T-helper 1 cell treated with Interleukin-12 subunit alpha and Interleukin-12 subunit beta and Interleukin-4 antibody, amounts not matched to agents 30 μg/mL and 1 μg/mL, for 36 hours (primary cell): Measurements from ENCODE around the gene SCFD2.

Experiments
- H3K27ac Mint-ChIP-seq: one replicate; pipeline ENCODE4 v1.8.0; 2021; ENCODE audit warnings: mild to moderate bottlenecking, mixed read lengths
- H3K27me3 Mint-ChIP-seq: one replicate; pipeline ENCODE4 v1.8.0; 2021; ENCODE audit warnings: low read depth, mixed read lengths
- H3K36me3 Mint-ChIP-seq: one replicate; pipeline ENCODE4 v1.8.0; 2021; ENCODE audit warnings: low read depth, mixed read lengths
- H3K4me1 Mint-ChIP-seq: one replicate; pipeline ENCODE4 v1.8.0; 2021; ENCODE audit warnings: low read depth, mixed read lengths
- H3K4me3 Mint-ChIP-seq: one replicate; pipeline ENCODE4 v1.8.0; 2021; ENCODE audit warnings: mild to moderate bottlenecking, moderate library complexity, mixed read lengths
- H3K9me3 Mint-ChIP-seq: one replicate; pipeline ENCODE4 v1.8.0; 2021; ENCODE audit warnings: mixed read lengths

The SCFD2 gene

GRCh38 chr4:52919461-52919860, 446.4 kb downstream of the SCFD2 start:
- Mint-ChIP-seq H3K4me1 (no peaks in the 10 kb centered on the region), H3K27ac (no peak overlapping the region), H3K36me3 (no peaks in the 10 kb centered on the region), H3K9me3 (no peaks in the 10 kb centered on the region), H3K4me3 (no peak overlapping the region), H3K27me3 (no peaks in the 10 kb centered on the region)

- H3K27me3 Mint-ChIP-seq, result no peaks in the 10 kb centered on the region
- no peaks in the 10 kb centered on the region for H3K36me3 Mint-ChIP-seq
- H3K4me3 Mint-ChIP-seq, result no peak overlapping the region
- H3K27ac Mint-ChIP-seq, result no peak overlapping the region
- no peaks in the 10 kb centered on the region for H3K9me3 Mint-ChIP-seq
- no peaks in the 10 kb centered on the region for H3K4me1 Mint-ChIP-seq
Observed at GRCh38 chr4:52917817-52918216, 448.0 kb downstream of the SCFD2 start.

GRCh38 chr4:52915730-52916300, 450.0 kb downstream of the SCFD2 start:
- Mint-ChIP-seq H3K4me1 (no peaks in the 10 kb centered on the region), H3K36me3 (no peaks in the 10 kb centered on the region), H3K27me3 (no peaks in the 10 kb centered on the region), H3K9me3 (no peaks in the 10 kb centered on the region), H3K27ac (no peak overlapping the region), H3K4me3 (no peak overlapping the region)

- no peaks in the 10 kb centered on the region for H3K4me1 Mint-ChIP-seq
- H3K9me3 Mint-ChIP-seq, result no peaks in the 10 kb centered on the region
- H3K27ac Mint-ChIP-seq, result no peak overlapping the region
- no peak overlapping the region for H3K4me3 Mint-ChIP-seq
- no peaks in the 10 kb centered on the region for H3K36me3 Mint-ChIP-seq
- H3K27me3 Mint-ChIP-seq, result no peaks in the 10 kb centered on the region
Observed at GRCh38 chr4:52915191-52915590, 450.7 kb downstream of the SCFD2 start.

- no peaks in the 10 kb centered on the region for H3K36me3 Mint-ChIP-seq
- no peak overlapping the region for H3K27ac Mint-ChIP-seq
- no peak overlapping the region for H3K4me3 Mint-ChIP-seq
- H3K9me3 Mint-ChIP-seq, result no peaks in the 10 kb centered on the region
- H3K4me1 Mint-ChIP-seq, result no peaks in the 10 kb centered on the region
- H3K27me3 Mint-ChIP-seq, result no peaks in the 10 kb centered on the region
Observed at GRCh38 chr4:52914051-52914605, 451.7 kb downstream of the SCFD2 start.

GRCh38 chr4:52912608-52913007, 453.3 kb downstream of the SCFD2 start:
- Mint-ChIP-seq H3K36me3 (no peaks in the 10 kb centered on the region), H3K27ac (no peak overlapping the region), H3K4me1 (no peaks in the 10 kb centered on the region), H3K9me3 (no peaks in the 10 kb centered on the region), H3K4me3 (no peak overlapping the region), H3K27me3 (no peaks in the 10 kb centered on the region)

GRCh38 chr4:52911684-52912294, 454.1 kb downstream of the SCFD2 start:
- Mint-ChIP-seq H3K9me3 (no peaks in the 10 kb centered on the region), H3K4me1 (no peaks in the 10 kb centered on the region), H3K36me3 (no peaks in the 10 kb centered on the region), H3K4me3 (no peak overlapping the region), H3K27ac (no peak overlapping the region), H3K27me3 (no peaks in the 10 kb centered on the region)

- no peaks in the 10 kb centered on the region for H3K36me3 Mint-ChIP-seq
- H3K27ac Mint-ChIP-seq, result no peak overlapping the region
- no peaks in the 10 kb centered on the region for H3K27me3 Mint-ChIP-seq
- H3K4me1 Mint-ChIP-seq, result no peaks in the 10 kb centered on the region
- H3K9me3 Mint-ChIP-seq, result no peaks in the 10 kb centered on the region
- no peak overlapping the region for H3K4me3 Mint-ChIP-seq
Observed at GRCh38 chr4:52910115-52910514, 455.7 kb downstream of the SCFD2 start.

- Mint-ChIP-seq H3K36me3 (peaks cover 2% of the 10 kb centered on the region), H3K9me3 (no peaks in the 10 kb centered on the region), H3K4me1 (no peaks in the 10 kb centered on the region), H3K4me3 (no peak overlapping the region), H3K27ac (no peak overlapping the region), H3K27me3 (no peaks in the 10 kb centered on the region)
Observed at GRCh38 chr4:52907510-52907909, 458.4 kb downstream of the SCFD2 start.

- H3K4me1 Mint-ChIP-seq, result no peaks in the 10 kb centered on the region
- peaks cover 2% of the 10 kb centered on the region for H3K36me3 Mint-ChIP-seq
- H3K27ac Mint-ChIP-seq, result no peak overlapping the region
- no peaks in the 10 kb centered on the region for H3K9me3 Mint-ChIP-seq
- no peaks in the 10 kb centered on the region for H3K27me3 Mint-ChIP-seq
- no peak overlapping the region for H3K4me3 Mint-ChIP-seq
Observed at GRCh38 chr4:52904421-52904820, 461.4 kb downstream of the SCFD2 start.

- no peaks in the 10 kb centered on the region for H3K9me3 Mint-ChIP-seq
- no peak overlapping the region for H3K27ac Mint-ChIP-seq
- no peak overlapping the region for H3K4me3 Mint-ChIP-seq
- H3K4me1 Mint-ChIP-seq, result no peaks in the 10 kb centered on the region
- no peaks in the 10 kb centered on the region for H3K27me3 Mint-ChIP-seq
- H3K36me3 Mint-ChIP-seq, result peaks cover 2% of the 10 kb centered on the region
Observed at GRCh38 chr4:52903273-52903672, 462.6 kb downstream of the SCFD2 start.

GRCh38 chr4:52894443-52894842, 471.4 kb downstream of the SCFD2 start:
- Mint-ChIP-seq H3K27me3 (no peaks in the 10 kb centered on the region), H3K27ac (no peak overlapping the region), H3K4me3 (no peak overlapping the region), H3K36me3 (no peaks in the 10 kb centered on the region), H3K4me1 (peaks cover 16% of the 10 kb centered on the region), H3K9me3 (peaks cover 3% of the 10 kb centered on the region)

- no peak overlapping the region for H3K4me3 Mint-ChIP-seq
- no peak overlapping the region for H3K27ac Mint-ChIP-seq
- peaks cover 4% of the 10 kb centered on the region for H3K36me3 Mint-ChIP-seq
- H3K27me3 Mint-ChIP-seq, result no peaks in the 10 kb centered on the region
- peaks cover 17% of the 10 kb centered on the region for H3K4me1 Mint-ChIP-seq
- peaks cover 10% of the 10 kb centered on the region for H3K9me3 Mint-ChIP-seq
Observed at GRCh38 chr4:52892880-52893279, 473.0 kb downstream of the SCFD2 start.

- peaks cover 8% of the 10 kb centered on the region for H3K9me3 Mint-ChIP-seq
- H3K4me3 Mint-ChIP-seq, result no peak overlapping the region
- H3K4me1 Mint-ChIP-seq, result peaks cover 17% of the 10 kb centered on the region
- no peaks in the 10 kb centered on the region for H3K27me3 Mint-ChIP-seq
- no peak overlapping the region for H3K27ac Mint-ChIP-seq
- H3K36me3 Mint-ChIP-seq, result peaks cover 6% of the 10 kb centered on the region
Observed at GRCh38 chr4:52891743-52892142, 474.1 kb downstream of the SCFD2 start.

GRCh38 chr4:52890521-52890791, 475.4 kb downstream of the SCFD2 start:
- H3K4me1 Mint-ChIP-seq, result peaks cover 17% of the 10 kb centered on the region
- no peak overlapping the region for H3K27ac Mint-ChIP-seq
- peaks cover 6% of the 10 kb centered on the region for H3K36me3 Mint-ChIP-seq

More at GRCh38 chr4:52890521-52890791, 475.4 kb downstream of the SCFD2 start:
- Mint-ChIP-seq H3K9me3 (peaks cover 7% of the 10 kb centered on the region), H3K4me3 (no peak overlapping the region), H3K27me3 (no peaks in the 10 kb centered on the region)
